ENCODE data around the gene POLR3A.
"Not testable (repeated sequence)": the region's sequence is repeated elsewhere in the genome, so short reads cannot be mapped to it uniquely, and the experiment has no call there.

The POLR3A gene

GRCh38 chr10:78015546-78015945 is 13.8 kb downstream of the POLR3A start:
- DNase-seq = no peak

GRCh38 chr10:78013564-78013963 is 15.8 kb downstream of the POLR3A start:
- no peak for DNase-seq

GRCh38 chr10:78011065-78011464 is 18.2 kb downstream of the POLR3A start:
- no peak for DNase-seq

GRCh38 chr10:78010278-78010677 is 19.0 kb downstream of the POLR3A start:
- DNase-seq = no peak

- DNase-seq = no peak
Observed at GRCh38 chr10:78009662-78010061, 19.7 kb downstream of the POLR3A start.

GRCh38 chr10:78007172-78007571 is 22.1 kb downstream of the POLR3A start:
- DNase-seq = no peak

GRCh38 chr10:78004215-78005026 is 24.9 kb downstream of the POLR3A start:
- no peak for DNase-seq

- DNase-seq = no peak
Observed at GRCh38 chr10:78002541-78003288, 26.6 kb downstream of the POLR3A start.

- no peak for DNase-seq
Observed at GRCh38 chr10:78000956-78001472, 28.3 kb downstream of the POLR3A start.

- DNase-seq = no peak
Observed at GRCh38 chr10:78000206-78000605, 29.1 kb downstream of the POLR3A start.

- not testable (repeated sequence) for DNase-seq
Observed at GRCh38 chr10:77998780-77999179, 30.5 kb downstream of the POLR3A start.

- DNase-seq = no peak
Observed at GRCh38 chr10:77993620-77994019, 35.7 kb downstream of the POLR3A start.

- no peak for DNase-seq
Observed at GRCh38 chr10:77989081-77989724, 40.1 kb downstream of the POLR3A start.

GRCh38 chr10:77987671-77988255 is 41.6 kb downstream of the POLR3A start:
- no peak for DNase-seq

GRCh38 chr10:77984986-77985385 is 44.3 kb downstream of the POLR3A start:
- no peak for DNase-seq

GRCh38 chr10:77983384-77984341 is 45.7 kb downstream of the POLR3A start:
- no peak for DNase-seq

- DNase-seq = no peak
Observed at GRCh38 chr10:77981281-77981680, 48.0 kb downstream of the POLR3A start.

- DNase-seq = no peak
Observed at GRCh38 chr10:77979221-77979620, 50.1 kb downstream of the POLR3A start.

- no peak for DNase-seq
Observed at GRCh38 chr10:77978360-77978759, 51.0 kb downstream of the POLR3A start.

- no peak for DNase-seq
Observed at GRCh38 chr10:77977934-77978333, 51.4 kb downstream of the POLR3A start.

GRCh38 chr10:77977016-77977415 is 52.3 kb downstream of the POLR3A start:
- DNase-seq = no peak

Data from CD4-positive, alpha-beta T cell treated with Interferon gamma for 1 hour (primary cell).